ENCODE results near the gene PARD3B.

The PARD3B gene

GRCh38 chr2:205407984-205408383, 862.7 kb downstream of the PARD3B start:
- DNase-seq (ENCODE audit: insufficient read length, low spot score) (no peak), FAIRE-seq (no peak)

- FAIRE-seq, result no peak
- no peak for DNase-seq (ENCODE audit: insufficient read length, low spot score)
Measured at GRCh38 chr2:205408696-205409095, 863.4 kb downstream of the PARD3B start.

- FAIRE-seq (no peak), DNase-seq (ENCODE audit: insufficient read length, low spot score) (no peak)
Measured at GRCh38 chr2:205409411-205409810, 864.1 kb downstream of the PARD3B start.

- no peak for DNase-seq (ENCODE audit: insufficient read length, low spot score)
- no peak for FAIRE-seq
Measured at GRCh38 chr2:205411558-205411957, 866.3 kb downstream of the PARD3B start.

DNA sequence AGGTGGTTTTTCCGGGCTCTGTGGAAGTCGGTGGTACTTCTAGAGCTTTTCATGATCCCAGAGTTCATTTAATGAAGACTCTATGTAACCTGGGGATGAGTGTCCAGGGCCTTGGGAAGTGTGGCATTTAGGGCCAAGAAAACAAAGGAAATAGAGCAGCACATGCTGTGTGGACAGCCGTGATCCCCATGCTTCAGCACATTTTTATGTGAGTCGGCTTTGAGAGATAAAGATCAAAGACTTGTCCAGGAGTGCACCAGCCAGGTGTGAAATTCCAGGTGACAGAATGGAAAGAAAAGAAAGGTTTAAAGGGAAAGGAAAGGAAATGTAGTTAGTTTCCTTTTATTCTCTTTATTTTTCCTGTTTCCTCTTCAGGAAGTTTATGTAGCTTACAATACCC, 879.1 kb downstream of the PARD3B start:
- FAIRE-seq (no peak), DNase-seq (ENCODE audit: insufficient read length, low spot score) (no peak)

DNA sequence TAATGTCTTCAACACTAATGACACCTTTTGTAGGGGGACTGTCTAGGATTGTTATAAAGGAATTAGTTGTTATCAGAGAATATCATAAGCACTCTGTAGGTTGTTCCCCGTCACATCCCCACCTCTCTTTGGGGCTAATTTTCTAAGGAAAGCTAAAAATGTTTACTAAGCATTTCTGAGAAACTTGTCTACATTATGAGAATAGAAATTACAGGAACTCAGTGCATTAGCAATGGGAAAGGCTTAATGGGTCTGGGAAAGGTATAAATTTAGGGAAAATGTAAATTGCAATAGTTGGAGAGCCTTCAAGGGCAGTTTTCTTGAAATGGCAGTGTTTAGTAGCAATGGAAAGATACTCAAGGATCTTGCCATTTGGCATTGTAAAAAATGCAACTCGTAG, 879.8 kb downstream of the PARD3B start:
- FAIRE-seq (no peak), DNase-seq (ENCODE audit: insufficient read length, low spot score) (no peak)

DNA sequence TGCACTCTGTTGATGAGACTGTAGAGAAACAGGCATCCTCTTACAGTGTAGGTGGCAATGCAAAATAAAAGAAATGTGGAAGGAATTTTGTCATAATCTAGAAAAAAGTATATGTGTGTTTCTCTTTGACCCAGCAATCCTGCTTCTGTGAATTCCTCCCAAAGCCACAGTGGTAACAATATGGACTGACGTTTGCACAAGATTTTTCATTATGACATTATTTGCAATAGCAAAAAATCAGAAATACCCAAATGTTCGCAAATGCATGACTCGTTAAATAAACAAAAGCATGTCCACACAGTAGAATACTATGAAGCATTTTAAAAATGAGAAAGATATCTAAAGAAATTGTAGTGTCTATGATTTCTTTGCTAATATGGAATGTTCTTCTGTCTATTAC, 881.8 kb downstream of the PARD3B start:
- no peak for FAIRE-seq
- DNase-seq (ENCODE audit: insufficient read length, low spot score), result no peak

DNA sequence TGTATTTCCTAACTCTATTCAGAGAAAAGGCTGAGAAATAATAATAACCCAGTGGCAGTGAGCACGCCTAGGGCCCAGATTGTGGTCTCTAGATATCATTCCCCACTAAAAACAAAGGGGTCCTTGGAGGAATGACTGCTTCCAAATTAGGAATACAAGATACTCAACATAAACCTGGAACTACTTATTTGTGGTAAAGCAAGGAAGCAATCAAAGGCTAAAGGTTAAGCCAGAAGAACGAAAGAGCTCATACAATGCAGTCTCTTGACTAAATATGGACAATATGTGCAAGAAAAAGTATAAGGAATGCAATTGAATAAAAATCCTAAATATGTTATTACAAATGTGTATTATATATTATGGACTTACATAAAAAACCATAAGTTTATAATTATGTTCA, 883.5 kb downstream of the PARD3B start:
- no peak for DNase-seq (ENCODE audit: insufficient read length, low spot score)
- FAIRE-seq, result no peak

DNA sequence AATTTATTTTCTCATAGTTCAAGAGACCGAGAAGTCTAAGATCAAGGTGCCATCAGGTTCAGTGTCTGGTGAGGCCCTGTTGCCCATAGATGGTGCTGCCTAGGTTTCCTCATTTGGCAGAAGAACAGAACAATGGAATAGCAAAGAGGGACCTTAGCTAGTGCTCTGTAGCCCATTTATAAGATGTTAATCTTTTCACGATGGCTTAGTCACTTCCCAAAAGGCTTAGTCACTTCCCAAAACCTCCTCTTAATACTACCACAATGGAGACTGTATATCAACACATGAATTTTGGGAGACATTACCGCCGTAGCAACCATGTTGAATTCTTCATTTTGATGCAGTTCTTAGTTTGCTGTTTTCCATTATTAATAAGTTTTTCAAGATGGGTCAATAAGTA, 890.7 kb downstream of the PARD3B start:
- DNase-seq (ENCODE audit: insufficient read length, low spot score) (no peak), FAIRE-seq (no peak)

GRCh38 chr2:205438241-205438640, 893.0 kb downstream of the PARD3B start:
- DNase-seq (ENCODE audit: insufficient read length, low spot score) (no peak), FAIRE-seq (no peak)

- FAIRE-seq (no peak), DNase-seq (ENCODE audit: insufficient read length, low spot score) (no peak)
Measured at GRCh38 chr2:205439621-205440020, 894.3 kb downstream of the PARD3B start.

DNA sequence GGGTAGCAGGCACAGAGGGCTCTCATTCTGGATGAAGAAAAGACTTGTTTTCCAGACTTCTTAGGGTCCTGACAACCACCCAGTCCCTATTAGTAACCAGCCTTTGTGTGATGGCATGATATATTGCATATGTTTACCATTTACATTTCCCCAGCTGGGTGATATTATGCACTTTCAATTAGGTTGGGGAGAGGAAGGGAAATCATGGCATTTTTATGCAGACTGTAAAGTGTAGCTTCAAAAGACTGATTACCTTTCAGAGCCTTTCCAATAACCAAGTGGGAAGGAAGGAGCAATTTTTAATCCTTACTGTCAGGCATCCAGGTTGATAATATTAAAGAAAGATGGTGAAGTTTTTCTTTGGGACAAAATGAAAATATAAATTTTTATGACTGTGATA, 896.2 kb downstream of the PARD3B start:
- FAIRE-seq, result no peak
- no peak for DNase-seq (ENCODE audit: insufficient read length, low spot score)

GRCh38 chr2:205448189-205448588, 902.9 kb downstream of the PARD3B start:
- FAIRE-seq (no peak), DNase-seq (ENCODE audit: insufficient read length, low spot score) (no peak)

- DNase-seq (ENCODE audit: insufficient read length, low spot score), result no peak
- FAIRE-seq, result no peak
Measured at GRCh38 chr2:205451901-205452512, 906.7 kb downstream of the PARD3B start.

GRCh38 chr2:205453202-205453601, 907.9 kb downstream of the PARD3B start:
- DNase-seq (ENCODE audit: insufficient read length, low spot score) (no peak), FAIRE-seq (no peak)

- FAIRE-seq (no peak), DNase-seq (ENCODE audit: insufficient read length, low spot score) (no peak)
Measured at GRCh38 chr2:205456682-205457081, 911.4 kb downstream of the PARD3B start.

DNA sequence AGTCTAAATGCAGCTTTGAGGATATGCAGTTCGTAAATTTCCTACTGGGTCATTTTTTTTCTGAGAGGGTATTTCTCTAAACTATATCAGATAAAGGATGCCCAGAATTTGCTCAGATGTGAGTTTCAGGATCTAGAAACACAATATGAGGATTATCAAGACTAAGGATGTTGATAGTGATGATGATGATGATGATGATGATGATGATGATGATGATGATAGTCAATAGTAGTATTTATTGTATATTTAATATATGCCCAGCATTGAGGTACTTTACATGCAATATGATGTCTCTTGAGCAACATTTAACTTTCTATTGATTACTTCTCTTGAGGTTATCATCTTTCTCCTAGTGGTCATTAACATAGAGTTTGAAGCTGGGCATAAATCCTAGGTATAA, 914.9 kb downstream of the PARD3B start:
- FAIRE-seq (no peak), DNase-seq (ENCODE audit: insufficient read length, low spot score) (no peak)

DNA sequence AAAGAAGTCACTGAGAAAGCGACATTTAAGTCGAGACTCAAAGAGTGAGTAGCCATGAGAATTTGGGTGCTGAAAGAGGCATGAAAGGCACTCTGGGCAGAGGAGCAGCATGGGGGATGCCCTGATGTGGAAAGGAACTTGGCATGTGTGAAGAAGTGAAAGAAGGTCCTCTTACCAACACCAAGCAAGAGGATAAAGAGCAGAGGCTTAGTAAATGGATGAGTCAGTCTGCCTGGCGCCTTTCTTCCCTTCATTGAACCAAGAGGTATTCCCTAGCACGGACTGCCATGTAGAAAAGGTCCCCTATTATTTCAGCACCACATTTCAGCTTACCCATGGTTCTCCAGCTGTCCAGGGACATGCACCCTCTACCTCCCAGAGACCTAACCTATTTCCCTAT, 915.9 kb downstream of the PARD3B start:
- FAIRE-seq, result no peak
- no peak for DNase-seq (ENCODE audit: insufficient read length, low spot score)

GRCh38 chr2:205461678-205462665, 916.7 kb downstream of the PARD3B start:
- DNase-seq (ENCODE audit: insufficient read length, low spot score), result no peak
- FAIRE-seq, result no peak

DNA sequence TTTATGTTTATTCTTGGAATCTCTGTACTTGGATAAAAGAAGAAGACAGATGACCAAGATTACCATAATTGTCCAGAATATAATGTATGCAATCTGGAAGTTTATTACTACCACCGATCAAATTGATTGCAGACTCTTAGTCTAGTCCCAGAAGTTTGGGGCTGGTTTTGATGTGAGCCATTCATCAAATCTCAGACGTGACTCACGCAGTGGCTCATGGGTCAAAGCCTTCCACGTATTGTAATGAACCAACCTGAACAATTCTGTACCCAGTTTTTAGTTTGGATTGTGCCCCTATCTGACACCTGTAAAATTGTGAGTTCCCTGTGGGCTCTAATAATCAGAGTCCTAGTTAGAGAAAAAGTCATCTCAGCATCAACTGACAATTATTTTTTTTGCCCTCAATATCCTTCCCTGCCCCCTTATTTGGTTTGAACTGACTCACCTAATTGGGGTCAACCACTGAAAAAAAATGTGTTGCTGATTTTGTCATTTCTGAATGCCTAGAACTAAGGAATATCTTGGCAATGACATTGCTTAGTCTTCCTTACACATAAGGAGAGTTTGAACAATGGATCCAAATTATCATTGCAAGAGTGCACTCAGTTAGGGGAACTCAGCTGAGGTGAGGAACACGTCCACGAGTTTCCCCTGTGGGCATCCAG, 917.5 kb downstream of the PARD3B start:
- FAIRE-seq (no peak), DNase-seq (ENCODE audit: insufficient read length, low spot score) (no peak)

DNA sequence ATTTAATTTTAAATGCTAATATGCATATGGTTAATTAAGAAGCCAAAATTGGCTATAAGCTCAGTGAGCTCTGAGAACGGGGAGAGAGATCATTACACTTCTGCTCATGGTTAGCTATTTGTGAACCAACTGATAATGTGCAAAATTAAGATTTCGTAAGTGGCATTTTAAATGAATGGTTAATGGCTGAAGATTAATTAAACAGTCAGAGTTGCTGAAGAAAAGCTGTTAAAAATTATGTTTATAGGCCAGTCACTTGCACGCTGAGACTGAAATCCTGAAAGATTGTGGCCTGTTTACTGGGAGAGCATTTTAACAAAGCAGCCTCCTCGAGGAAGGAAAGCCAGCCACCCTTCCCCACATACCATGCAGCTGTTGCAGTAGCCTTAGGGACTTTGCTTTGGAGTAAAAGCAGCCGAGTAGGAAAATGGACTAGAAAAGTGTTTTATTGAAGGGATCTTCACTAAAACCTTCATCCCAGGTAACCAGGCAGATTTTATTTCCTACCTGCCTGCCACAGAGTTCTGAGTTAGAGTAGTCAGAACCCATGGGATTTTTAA, 918.3 kb downstream of the PARD3B start:
- no peak for DNase-seq (ENCODE audit: insufficient read length, low spot score)
- FAIRE-seq, result no peak
